DOHH2 (cell line): ENCODE data around the gene MAP7D2.
"Not testable (repeated sequence)": the region's sequence is repeated elsewhere in the genome, so short reads cannot be mapped to it uniquely, and the experiment has no call there.

ENCODE experiments used
- H3F3A ChIP-seq: fragments of 200-600 bp; sonication (generic), shearing (Covaris generic); 2 replicates; pipeline ENCODE4 v1.6.0; 2016; ENCODE audit warnings: antibody characterized with exemption, mild to moderate bottlenecking; ENCODE audit not compliant: control insufficient read depth, insufficient read depth
- H3K27ac ChIP-seq: fragments of 200-600 bp; sonication (generic); 2 replicates; pipeline ENCODE4 v1.5.1; 2014; ENCODE audit warnings: low read depth, mild to moderate bottlenecking, low read length, moderate library complexity
- H3K27me3 ChIP-seq: fragments of 200-600 bp; sonication (generic); 2 replicates; pipeline ENCODE4 v1.6.1; 2014; ENCODE audit warnings: mild to moderate bottlenecking, low read length, mixed read lengths; ENCODE audit not compliant: control insufficient read depth
- H3K36me3 ChIP-seq: fragments of 200-600 bp; sonication (generic); 2 replicates; pipeline ENCODE4 v1.6.1; 2014; ENCODE audit warnings: mild to moderate bottlenecking, low read length, moderate library complexity, mixed read lengths; ENCODE audit not compliant: control insufficient read depth
- H3K4me1 ChIP-seq: fragments of 200-600 bp; sonication (generic); 2 replicates; pipeline ENCODE4 v1.6.1; 2014; ENCODE audit warnings: mild to moderate bottlenecking, low read length, mixed read lengths; ENCODE audit not compliant: control insufficient read depth
- H3K4me2 ChIP-seq: fragments of 200-600 bp; sonication (generic); 2 replicates; pipeline ENCODE4 v1.6.0; 2014; ENCODE audit warnings: mild to moderate bottlenecking, low read length, moderate library complexity
- H3K4me3 ChIP-seq: fragments of 200-600 bp; sonication (generic); 2 replicates; pipeline ENCODE4 v1.5.1; 2014; ENCODE audit warnings: mild to moderate bottlenecking, low read length, mixed read lengths
- H3K79me2 ChIP-seq: fragments of 200-600 bp; sonication (generic); 2 replicates; pipeline ENCODE4 v1.6.1; 2014; ENCODE audit warnings: mild to moderate bottlenecking, low read length, mixed read lengths; ENCODE audit not compliant: control insufficient read depth
- H3K9me2 ChIP-seq: fragments of 200-600 bp; sonication (generic); replicated peaks from 2 replicates; pipeline ENCODE4 v1.6.1; 2014; ENCODE audit warnings: mild to moderate bottlenecking, low read length, mixed read lengths; ENCODE audit not compliant: control insufficient read depth
- H3K9me3 ChIP-seq: fragments of 200-600 bp; sonication (generic); 2 replicates; pipeline ENCODE4 v1.6.1; 2014; ENCODE audit warnings: antibody characterized with exemption, low read length, mixed read lengths; ENCODE audit not compliant: control insufficient read depth, insufficient read depth
- H4K20me1 ChIP-seq: fragments of 200-600 bp; sonication (generic); 2 replicates; pipeline ENCODE4 v1.6.0; 2014; ENCODE audit warnings: low read depth, mild to moderate bottlenecking, antibody characterized with exemption, low read length, moderate library complexity; ENCODE audit not compliant: control insufficient read depth, insufficient read depth
- EZH2phosphoT487 ChIP-seq: fragments of 200-600 bp; sonication (generic); IDR thresholded peaks from 2 replicates; pipeline ENCODE4 v1.6.1; 2017; ENCODE audit warnings: borderline replicate concordance, mild to moderate bottlenecking, antibody characterized with exemption, low read length, moderate library complexity, mixed read lengths
- TF ChIP-seq, protein P1 (sequence below): fragments of 200-600 bp; sonication (generic); IDR thresholded peaks from one replicate; pipeline ENCODE4 v1.5.1; 2014; ENCODE audit warnings: antibody characterized with exemption, mild to moderate bottlenecking, low read depth, low read length; ENCODE audit not compliant: poor library complexity, severe bottlenecking

The MAP7D2 gene

DNA sequence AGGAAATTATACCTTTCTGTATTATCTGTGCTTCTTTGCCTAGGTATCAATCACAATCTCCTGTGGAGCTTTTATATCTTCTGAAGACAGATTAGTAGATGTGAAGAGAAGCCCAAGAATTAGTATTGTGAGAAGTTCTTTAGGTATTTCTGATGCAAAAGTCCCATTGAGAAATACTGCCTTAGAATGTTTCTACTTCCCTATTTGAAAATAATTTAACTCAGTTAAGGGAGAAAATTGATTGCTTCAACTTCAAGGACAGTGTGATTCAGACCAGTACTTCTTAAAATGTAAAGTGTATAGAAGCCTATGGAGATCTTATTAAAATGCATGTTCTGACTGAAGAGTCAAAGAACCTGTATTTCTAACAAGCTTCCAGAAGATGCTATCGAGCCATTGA is 16.0 kb upstream of the MAP7D2 start:
- TF ChIP-seq, protein P1, sequence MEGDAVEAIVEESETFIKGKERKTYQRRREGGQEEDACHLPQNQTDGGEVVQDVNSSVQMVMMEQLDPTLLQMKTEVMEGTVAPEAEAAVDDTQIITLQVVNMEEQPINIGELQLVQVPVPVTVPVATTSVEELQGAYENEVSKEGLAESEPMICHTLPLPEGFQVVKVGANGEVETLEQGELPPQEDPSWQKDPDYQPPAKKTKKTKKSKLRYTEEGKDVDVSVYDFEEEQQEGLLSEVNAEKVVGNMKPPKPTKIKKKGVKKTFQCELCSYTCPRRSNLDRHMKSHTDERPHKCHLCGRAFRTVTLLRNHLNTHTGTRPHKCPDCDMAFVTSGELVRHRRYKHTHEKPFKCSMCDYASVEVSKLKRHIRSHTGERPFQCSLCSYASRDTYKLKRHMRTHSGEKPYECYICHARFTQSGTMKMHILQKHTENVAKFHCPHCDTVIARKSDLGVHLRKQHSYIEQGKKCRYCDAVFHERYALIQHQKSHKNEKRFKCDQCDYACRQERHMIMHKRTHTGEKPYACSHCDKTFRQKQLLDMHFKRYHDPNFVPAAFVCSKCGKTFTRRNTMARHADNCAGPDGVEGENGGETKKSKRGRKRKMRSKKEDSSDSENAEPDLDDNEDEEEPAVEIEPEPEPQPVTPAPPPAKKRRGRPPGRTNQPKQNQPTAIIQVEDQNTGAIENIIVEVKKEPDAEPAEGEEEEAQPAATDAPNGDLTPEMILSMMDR, result no peak
- no peak for TF ChIP-seq EZH2phosphoT487
- H3K4me2 ChIP-seq, result no peak overlapping the region
- no peaks in the 10 kb centered on the region for H3K9me3 ChIP-seq
- peaks cover 76% of the 10 kb centered on the region for H3K36me3 ChIP-seq
- no peaks in the 10 kb centered on the region for H3K9me2 ChIP-seq
- H3K4me1 ChIP-seq, result no peaks in the 10 kb centered on the region
- H3K27me3 ChIP-seq, result no peaks in the 10 kb centered on the region
- no peak overlapping the region for H3K4me3 ChIP-seq
- no peaks in the 10 kb centered on the region for H4K20me1 ChIP-seq
- peaks cover 24% of the 10 kb centered on the region for H3K79me2 ChIP-seq
- H3K27ac ChIP-seq, result no peak overlapping the region
- peaks cover 19% of the 10 kb centered on the region for H3F3A ChIP-seq

DNA sequence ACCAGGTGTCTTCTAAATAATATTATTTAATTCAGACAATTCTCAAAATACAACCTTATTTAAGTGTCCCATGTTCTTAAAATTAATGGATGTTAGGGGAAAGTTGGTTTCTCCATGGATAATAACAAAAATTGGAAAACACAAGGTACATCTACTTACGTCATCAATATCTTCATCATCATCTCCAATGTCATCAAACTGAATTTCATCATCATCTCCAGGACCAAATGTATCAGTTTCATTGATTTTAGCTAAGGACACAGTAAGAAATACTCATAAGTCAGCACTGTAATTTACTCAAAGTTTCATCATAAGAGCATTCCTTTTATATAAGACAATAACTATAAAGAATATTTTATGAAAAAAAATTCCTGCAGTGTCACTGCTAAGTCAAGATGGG is 13.7 kb upstream of the MAP7D2 start:
- no peaks in the 10 kb centered on the region for H3K9me2 ChIP-seq
- no peak overlapping the region for H3K4me3 ChIP-seq
- H3K27me3 ChIP-seq, result no peaks in the 10 kb centered on the region
- H3K79me2 ChIP-seq, result peaks cover 2% of the 10 kb centered on the region
- no peak overlapping the region for H3K27ac ChIP-seq
- H3K4me1 ChIP-seq, result no peaks in the 10 kb centered on the region
- no peak overlapping the region for H3K4me2 ChIP-seq
- no peaks in the 10 kb centered on the region for H3K9me3 ChIP-seq
- peaks cover 55% of the 10 kb centered on the region for H3K36me3 ChIP-seq
- TF ChIP-seq, protein P1, result no peak
- no peak for TF ChIP-seq EZH2phosphoT487
- peaks cover 19% of the 10 kb centered on the region for H3F3A ChIP-seq
- H4K20me1 ChIP-seq, result no peaks in the 10 kb centered on the region

DNA sequence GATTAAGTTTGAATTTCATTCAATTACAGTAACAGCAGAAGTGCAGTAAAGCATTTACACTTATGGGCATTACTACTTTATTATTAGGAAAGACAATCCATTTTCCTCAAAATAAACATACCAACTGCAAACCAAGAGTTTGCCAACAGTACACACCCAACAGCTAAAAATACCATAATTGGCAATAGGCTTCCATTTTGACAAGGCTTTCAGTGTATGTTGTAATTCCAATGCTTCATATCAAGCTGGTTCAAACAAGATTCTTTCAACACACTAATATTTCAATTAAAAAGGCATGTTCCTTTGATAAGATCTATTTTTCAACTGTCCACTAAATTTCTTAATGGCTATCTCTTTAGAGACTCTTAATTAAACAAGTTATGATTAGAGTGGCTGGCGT is 12.8 kb upstream of the MAP7D2 start:
- Histone ChIP-seq H3K9me2 (no peaks in the 10 kb centered on the region), H3F3A (peaks cover 22% of the 10 kb centered on the region), H3K79me2 (no peaks in the 10 kb centered on the region), H3K4me1 (no peaks in the 10 kb centered on the region), H3K4me2 (no peak overlapping the region), H3K36me3 (peaks cover 50% of the 10 kb centered on the region), H4K20me1 (no peaks in the 10 kb centered on the region), H3K9me3 (no peaks in the 10 kb centered on the region), H3K27me3 (no peaks in the 10 kb centered on the region), H3K4me3 (no peak overlapping the region), H3K27ac (no peak overlapping the region)
- no peak for TF ChIP-seq EZH2phosphoT487
- TF ChIP-seq, protein P1, result no peak

DNA sequence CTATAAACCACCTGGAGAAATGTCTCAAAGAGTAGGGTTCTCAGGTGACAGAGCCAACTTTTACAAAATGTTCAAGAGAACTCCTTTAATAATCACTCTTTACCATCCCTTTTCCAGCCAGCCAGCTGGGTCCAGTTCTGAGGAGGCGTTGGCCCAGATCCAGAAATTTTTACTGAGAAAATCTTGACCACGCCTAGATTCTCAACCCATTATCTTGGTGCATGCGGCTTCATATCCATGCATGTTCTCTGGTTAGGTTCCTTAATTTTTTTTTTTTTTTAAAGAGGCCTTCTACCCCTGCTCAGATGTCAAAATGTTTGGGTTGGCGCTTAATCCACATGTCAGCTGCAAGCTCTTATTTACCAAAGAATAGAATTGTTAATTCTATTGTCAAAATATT is 12.0 kb upstream of the MAP7D2 start:
- Histone ChIP-seq H3K27ac (no peak overlapping the region), H3K9me2 (no peaks in the 10 kb centered on the region), H4K20me1 (no peaks in the 10 kb centered on the region), H3K27me3 (no peaks in the 10 kb centered on the region), H3K9me3 (no peaks in the 10 kb centered on the region), H3K4me1 (no peaks in the 10 kb centered on the region), H3K4me2 (no peak overlapping the region), H3K79me2 (no peaks in the 10 kb centered on the region), H3K4me3 (no peak overlapping the region), H3K36me3 (peaks cover 48% of the 10 kb centered on the region), H3F3A (peaks cover 23% of the 10 kb centered on the region)
- TF ChIP-seq, protein P1, result no peak
- no peak for TF ChIP-seq EZH2phosphoT487

DNA sequence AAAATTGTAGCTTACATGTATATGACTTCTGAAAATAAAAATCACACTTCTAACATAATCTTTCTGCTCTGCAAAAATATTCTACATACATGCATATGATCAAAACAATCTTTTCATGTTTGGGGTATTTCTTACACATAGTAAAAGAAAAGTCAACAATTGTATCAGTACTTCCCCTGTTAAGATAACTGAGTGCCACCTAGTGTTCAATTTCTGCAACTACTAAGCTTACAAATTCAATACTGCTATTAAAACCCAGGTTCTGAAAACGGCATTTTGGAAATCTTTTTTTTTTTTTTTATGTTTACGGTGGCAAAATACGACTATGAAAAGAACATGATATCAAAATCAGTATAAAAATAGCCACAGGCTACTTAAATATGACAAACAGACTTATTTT is 10.7 kb upstream of the MAP7D2 start:
- Histone ChIP-seq H3F3A (peaks cover 23% of the 10 kb centered on the region), H3K36me3 (peaks cover 35% of the 10 kb centered on the region)
- not testable (repeated sequence) for H3K9me2 ChIP-seq, H3K79me2 ChIP-seq, H4K20me1 ChIP-seq, H3K9me3 ChIP-seq, H3K27ac ChIP-seq, H3K4me2 ChIP-seq, H3K4me3 ChIP-seq, H3K27me3 ChIP-seq, H3K4me1 ChIP-seq
